Naive B cell (primary cell): ENCODE measurements around the gene HVCN1. TPM values are rescaled to one million over a fixed set of nuclear protein-coding genes. Genes with fewer than 3 reads are reported as not detected.

Experiments
- ATAC-seq, 2 donors: fragments of 150-1000 bp; cut with Tn5 transposase; 2 replicates each; pipeline ENCODE4 v1.10.0; 2021; ENCODE audit warnings: low read depth in 2 of 2, mild to moderate bottlenecking in 2 of 2, moderate library complexity in 2 of 2
- DNase-seq: peaks from one replicate; pipeline ENCODE4 v3.0.0; 2022
- H3K27ac Mint-ChIP-seq, 6 donors: one replicate each; pipeline ENCODE4 v1.8.0; 2020 to 2022; ENCODE audit warnings: mild to moderate bottlenecking in 6 of 6, mixed read lengths in 6 of 6, moderate library complexity in 5 of 6, inconsistent platforms in 2 of 6
- H3K27me3 Mint-ChIP-seq, 3 donors: one replicate each; pipeline ENCODE4 v1.8.0; 2021 to 2022; ENCODE audit warnings: mixed read lengths in 3 of 3, mild to moderate bottlenecking in 1 of 3
- H3K36me3 Mint-ChIP-seq, 2 donors: one replicate each; pipeline ENCODE4 v1.8.0; 2020 to 2022; ENCODE audit warnings: mixed read lengths in 2 of 2, inconsistent platforms in 1 of 2, mild to moderate bottlenecking in 1 of 2
- H3K4me1 Mint-ChIP-seq, 3 donors: one replicate each; pipeline ENCODE4 v1.8.0; 2020 to 2022; ENCODE audit warnings: mixed read lengths in 3 of 3, inconsistent platforms in 1 of 3, mild to moderate bottlenecking in 1 of 3, moderate library complexity in 1 of 3
- H3K4me3 Mint-ChIP-seq, 8 donors: one replicate each; pipeline ENCODE4 v1.8.0; 2020 to 2022; ENCODE audit warnings: mild to moderate bottlenecking in 8 of 8, mixed read lengths in 8 of 8, moderate library complexity in 8 of 8, inconsistent platforms in 2 of 8
- H3K9me3 Mint-ChIP-seq, 7 donors: one replicate each; pipeline ENCODE4 v1.8.0; 2020 to 2022; ENCODE audit warnings: mixed read lengths in 7 of 7, mild to moderate bottlenecking in 5 of 7, inconsistent platforms in 2 of 7, moderate library complexity in 1 of 7
- polyA plus RNA-seq, 6 donors: library from polyadenylated mRNA; unstranded; fragments of 300-500 nt; fragmentation: Illumina TruSeq; gene quantifications; one replicate each; pipeline ENCODE4 v1.2.3, GENCODE V29; 2021; ENCODE audit warnings: low read depth in 6 of 6

The HVCN1 gene
- polyA plus RNA-seq, 6 donors from 2014 or later: 654 to 887 (median 845) TPM

- DNase-seq: no peak
- peak overlapping the region; percentile 66 to 88 (median 80) for H3K27ac Mint-ChIP-seq
- H3K9me3 Mint-ChIP-seq: peaks cover 0 to 3% (median 0%) of the 10 kb centered on the region in 7 donors
- no peak for ATAC-seq
- peak overlapping the region in 7 of 8 donors; percentile 47 to 77 (median 64) for H3K4me3 Mint-ChIP-seq
- no peaks in the 10 kb centered on the region for H3K27me3 Mint-ChIP-seq
- peaks cover 59 to 87% (median 85%) of the 10 kb centered on the region in 3 donors for H3K4me1 Mint-ChIP-seq
- peaks cover 0 to 4% of the 10 kb centered on the region in 2 donors for H3K36me3 Mint-ChIP-seq
Observed at GRCh38 chr12:110694330-110694901, 5.5 kb upstream of the HVCN1 start.

GRCh38 chr12:110693731-110694130 lies 4.8 kb upstream of the HVCN1 start:
- no peak for ATAC-seq
- Mint-ChIP-seq H3K4me3 (peak overlapping the region in 7 of 8 donors; percentile 47 to 71 (median 64)), H3K36me3 (peaks cover 0 to 7% of the 10 kb centered on the region in 2 donors), H3K27ac (peak overlapping the region; percentile 50 to 88 (median 78)), H3K4me1 (peaks cover 61 to 86% (median 86%) of the 10 kb centered on the region in 3 donors), H3K27me3 (no peaks in the 10 kb centered on the region), H3K9me3 (peaks cover 0 to 3% (median 0%) of the 10 kb centered on the region in 7 donors)
- DNase-seq: no peak

- Mint-ChIP-seq H3K27ac (peak overlapping the region; percentile 88 to 98 (median 95)), H3K4me3 (peak overlapping the region; percentile 89 to 98 (median 96)), H3K36me3 (peaks cover 31 to 33% of the 10 kb centered on the region in 2 donors), H3K27me3 (no peaks in the 10 kb centered on the region), H3K9me3 (no peaks in the 10 kb centered on the region), H3K4me1 (peaks cover 58 to 74% (median 65%) of the 10 kb centered on the region in 3 donors)
- ATAC-seq: no peak
- DNase-seq: no peak
Observed at GRCh38 chr12:110690127-110690430, 1.2 kb upstream of the HVCN1 start.

GRCh38 chr12:110689281-110690126 lies 589 bp upstream of the HVCN1 start:
- no peaks in the 10 kb centered on the region for H3K27me3 Mint-ChIP-seq
- peak overlapping the region; percentile 89 to 98 (median 96) for H3K4me3 Mint-ChIP-seq
- H3K27ac Mint-ChIP-seq: peak overlapping the region; percentile 88 to 98 (median 95)
- peaks cover 59 to 74% (median 66%) of the 10 kb centered on the region in 3 donors for H3K4me1 Mint-ChIP-seq
- DNase-seq (peak; percentile 67), ATAC-seq (peak; percentile 72 to 76)
- no peaks in the 10 kb centered on the region for H3K9me3 Mint-ChIP-seq
- peaks cover 36 to 39% of the 10 kb centered on the region in 2 donors for H3K36me3 Mint-ChIP-seq

GRCh38 chr12:110687396-110688169 lies 1.3 kb downstream of the HVCN1 start:
- H3K4me1 Mint-ChIP-seq: peaks cover 61 to 79% (median 68%) of the 10 kb centered on the region in 3 donors
- DNase-seq (no peak), ATAC-seq (no peak)
- no peaks in the 10 kb centered on the region for H3K9me3 Mint-ChIP-seq
- peaks cover 45 to 49% of the 10 kb centered on the region in 2 donors for H3K36me3 Mint-ChIP-seq
- no peaks in the 10 kb centered on the region for H3K27me3 Mint-ChIP-seq
- H3K4me3 Mint-ChIP-seq: peak overlapping the region; percentile 89 to 100 (median 97)
- H3K27ac Mint-ChIP-seq: peak overlapping the region; percentile 82 to 96 (median 92)

GRCh38 chr12:110686294-110686903 lies 2.5 kb downstream of the HVCN1 start:
- Mint-ChIP-seq H3K27ac (peak overlapping the region; percentile 47 to 96 (median 91)), H3K9me3 (no peaks in the 10 kb centered on the region), H3K27me3 (no peaks in the 10 kb centered on the region), H3K4me1 (peaks cover 59 to 76% (median 68%) of the 10 kb centered on the region in 3 donors), H3K36me3 (peaks cover 50 to 56% of the 10 kb centered on the region in 2 donors), H3K4me3 (peak overlapping the region; percentile 89 to 100 (median 97))
- DNase-seq: no peak
- no peak for ATAC-seq

GRCh38 chr12:110684312-110684836 lies 4.5 kb downstream of the HVCN1 start:
- Mint-ChIP-seq H3K36me3 (peaks cover 61 to 63% of the 10 kb centered on the region in 2 donors), H3K9me3 (no peaks in the 10 kb centered on the region), H3K27me3 (no peaks in the 10 kb centered on the region), H3K4me1 (peaks cover 60 to 75% (median 65%) of the 10 kb centered on the region in 3 donors), H3K27ac (peak overlapping the region in 5 of 6 donors; percentile 42 to 99 (median 82)), H3K4me3 (peak overlapping the region; percentile 89 to 100 (median 97))
- DNase-seq: no peak
- ATAC-seq: no peak

- no peak for DNase-seq
- H3K9me3 Mint-ChIP-seq: no peaks in the 10 kb centered on the region
- H3K4me3 Mint-ChIP-seq: peak overlapping the region; percentile 89 to 100 (median 97)
- no peaks in the 10 kb centered on the region for H3K27me3 Mint-ChIP-seq
- H3K4me1 Mint-ChIP-seq: peaks cover 61 to 79% (median 70%) of the 10 kb centered on the region in 3 donors
- H3K36me3 Mint-ChIP-seq: peaks cover 58 to 63% of the 10 kb centered on the region in 2 donors
- ATAC-seq: no peak
- H3K27ac Mint-ChIP-seq: peak overlapping the region in 4 of 6 donors; percentile 59 to 99 (median 76)
Observed at GRCh38 chr12:110683888-110684287, 5.0 kb downstream of the HVCN1 start.

GRCh38 chr12:110680032-110680431 lies 8.9 kb downstream of the HVCN1 start:
- ATAC-seq: no peak
- DNase-seq: no peak
- Mint-ChIP-seq H3K27me3 (no peaks in the 10 kb centered on the region), H3K9me3 (no peaks in the 10 kb centered on the region), H3K4me1 (peaks cover 69 to 96% (median 89%) of the 10 kb centered on the region in 3 donors), H3K36me3 (peaks cover 36 to 51% of the 10 kb centered on the region in 2 donors), H3K4me3 (peak overlapping the region; percentile 81 to 98 (median 90)), H3K27ac (peak overlapping the region; percentile 65 to 99 (median 92))

- H3K4me3 Mint-ChIP-seq: peak overlapping the region; percentile 81 to 98 (median 90)
- no peak for DNase-seq
- H3K27ac Mint-ChIP-seq: peak overlapping the region; percentile 63 to 99 (median 84)
Observed at GRCh38 chr12:110679201-110679600, 9.7 kb downstream of the HVCN1 start.

GRCh38 chr12:110677982-110678381 lies 10.9 kb downstream of the HVCN1 start:
- Mint-ChIP-seq H3K27me3 (no peaks in the 10 kb centered on the region), H3K9me3 (peaks cover 0 to 2% (median 0%) of the 10 kb centered on the region in 7 donors), H3K36me3 (peaks cover 36 to 52% of the 10 kb centered on the region in 2 donors), H3K27ac (peak overlapping the region in 5 of 6 donors; percentile 93 to 99 (median 98)), H3K4me3 (peak overlapping the region; percentile 81 to 98 (median 90)), H3K4me1 (peaks cover 67 to 97% (median 86%) of the 10 kb centered on the region in 3 donors)
- ATAC-seq (peak; percentile 2 to 9), DNase-seq (no peak)

More at GRCh38 chr12:110679201-110679600, 9.7 kb downstream of the HVCN1 start:
- H3K36me3 Mint-ChIP-seq: peaks cover 35 to 51% of the 10 kb centered on the region in 2 donors
- ATAC-seq: no peak
- H3K27me3 Mint-ChIP-seq: no peaks in the 10 kb centered on the region
- H3K4me1 Mint-ChIP-seq: peaks cover 68 to 96% (median 89%) of the 10 kb centered on the region in 3 donors
- H3K9me3 Mint-ChIP-seq: peaks cover 0 to 2% (median 0%) of the 10 kb centered on the region in 7 donors

- Mint-ChIP-seq H3K27me3 (no peaks in the 10 kb centered on the region), H3K27ac (peak overlapping the region; percentile 66 to 99 (median 97)), H3K36me3 (peaks cover 42 to 58% of the 10 kb centered on the region in 2 donors), H3K4me3 (peak overlapping the region; percentile 81 to 98 (median 90)), H3K4me1 (peaks cover 70 to 97% (median 86%) of the 10 kb centered on the region in 3 donors), H3K9me3 (peaks cover 0 to 2% (median 0%) of the 10 kb centered on the region in 7 donors)
- DNase-seq: peak; percentile 73
- peak; percentile 82 to 83 for ATAC-seq
Observed at GRCh38 chr12:110677206-110677911, 11.6 kb downstream of the HVCN1 start.
